Common myeloid progenitor, CD34-positive (primary cell): ENCODE measurements around the gene MOAP1.

Source experiments
- CTCF ChIA-PET: fragments of 350-600 bp; sonication (Branson Sonifier 250); formaldehyde crosslinking; loops from one replicate; lab custom pipeline; 2021; ENCODE audit warnings: antibody characterized with exemption; lab: Charles Lee
- POLR2A ChIA-PET: fragments of 350-600 bp; sonication (Branson Sonifier 250); formaldehyde crosslinking; loops from one replicate; lab custom pipeline; 2021; ENCODE audit warnings: antibody characterized with exemption; lab: Charles Lee
- DNase-seq, 3 donors: peaks; one replicate each; pipeline versions ENCODE4 v3.0.0 to v3.0.0-alpha.2; 2013
- H3K27ac ChIP-seq, 2 experiments: 1 replicate in 1 of 2; 2 replicates in 1 of 2; pipeline ENCODE4 v1.7.0; 2013; ENCODE audit warnings: inconsistent platforms in 2 of 2, low read length in 2 of 2, mild to moderate bottlenecking in 2 of 2, low read depth in 1 of 2, moderate library complexity in 1 of 2; ENCODE audit not compliant: severe bottlenecking in 2 of 2, insufficient read depth in 1 of 2, poor library complexity in 1 of 2
- H3K27me3 ChIP-seq, 5 experiments: replicated peaks in 2 of 5; 1 replicate in 3 of 5; 2 replicates in 2 of 5; pipeline versions ENCODE4 v1.6.1 to v1.7.0; 2013; ENCODE audit warnings: low read length in 4 of 5, mild to moderate bottlenecking in 2 of 5, moderate library complexity in 2 of 5, inconsistent platforms in 1 of 5; ENCODE audit not compliant: insufficient read depth in 5 of 5, control insufficient read depth in 4 of 5
- H3K36me3 ChIP-seq, 4 experiments: 1 replicate in 2 of 4; 2 replicates in 2 of 4; pipeline versions ENCODE4 v1.6.1 to v1.7.0; 2013; ENCODE audit warnings: low read length in 3 of 4, control low read depth in 1 of 4, mild to moderate bottlenecking in 1 of 4; ENCODE audit not compliant: control insufficient read depth in 4 of 4, insufficient read depth in 4 of 4
- H3K4me1 ChIP-seq, 4 experiments: 1 replicate in 3 of 4; 2 replicates in 1 of 4; pipeline versions ENCODE4 v1.6.1 to v1.7.1; 2013; ENCODE audit warnings: low read length in 3 of 4, mild to moderate bottlenecking in 3 of 4, control low read depth in 1 of 4, inconsistent platforms in 1 of 4, moderate library complexity in 1 of 4; ENCODE audit not compliant: control insufficient read depth in 4 of 4, insufficient read depth in 4 of 4; ENCODE audit errors: control extremely low read depth in 1 of 4
- H3K4me3 ChIP-seq, 7 experiments: 1 replicate in 4 of 7; 2 replicates in 3 of 7; pipeline versions ENCODE4 v1.5.1 to v1.7.0; 2013; ENCODE audit warnings: mild to moderate bottlenecking in 7 of 7, low read length in 6 of 7, moderate library complexity in 6 of 7, inconsistent platforms in 2 of 7, low read depth in 2 of 7, control low read depth in 1 of 7; ENCODE audit not compliant: insufficient read depth in 4 of 7, control insufficient read depth in 1 of 7; ENCODE audit errors: extremely low read depth in 1 of 7
- H3K9me3 ChIP-seq, 5 experiments: 1 replicate in 4 of 5; 2 replicates in 1 of 5; pipeline versions ENCODE4 v1.6.1 to v1.7.1; 2013; ENCODE audit warnings: low read length in 4 of 5, mild to moderate bottlenecking in 2 of 5, inconsistent platforms in 1 of 5, low read depth in 1 of 5, moderate library complexity in 1 of 5; ENCODE audit not compliant: control insufficient read depth in 4 of 5, insufficient read depth in 2 of 5; ENCODE audit errors: control extremely low read depth in 1 of 5
- WGBS: methylation state at CpG from one replicate; pipeline ENCODE4 v1.1.5; 2013; ENCODE audit not compliant: insufficient coverage; 5-methylcytosine and 5-hydroxymethylcytosine counted together

Gene MOAP1

GRCh38 chr14:93153121-93153520 is 31.6 kb downstream of the MOAP1 start:
- POLR2A ChIA-PET = no interaction called here

DNA sequence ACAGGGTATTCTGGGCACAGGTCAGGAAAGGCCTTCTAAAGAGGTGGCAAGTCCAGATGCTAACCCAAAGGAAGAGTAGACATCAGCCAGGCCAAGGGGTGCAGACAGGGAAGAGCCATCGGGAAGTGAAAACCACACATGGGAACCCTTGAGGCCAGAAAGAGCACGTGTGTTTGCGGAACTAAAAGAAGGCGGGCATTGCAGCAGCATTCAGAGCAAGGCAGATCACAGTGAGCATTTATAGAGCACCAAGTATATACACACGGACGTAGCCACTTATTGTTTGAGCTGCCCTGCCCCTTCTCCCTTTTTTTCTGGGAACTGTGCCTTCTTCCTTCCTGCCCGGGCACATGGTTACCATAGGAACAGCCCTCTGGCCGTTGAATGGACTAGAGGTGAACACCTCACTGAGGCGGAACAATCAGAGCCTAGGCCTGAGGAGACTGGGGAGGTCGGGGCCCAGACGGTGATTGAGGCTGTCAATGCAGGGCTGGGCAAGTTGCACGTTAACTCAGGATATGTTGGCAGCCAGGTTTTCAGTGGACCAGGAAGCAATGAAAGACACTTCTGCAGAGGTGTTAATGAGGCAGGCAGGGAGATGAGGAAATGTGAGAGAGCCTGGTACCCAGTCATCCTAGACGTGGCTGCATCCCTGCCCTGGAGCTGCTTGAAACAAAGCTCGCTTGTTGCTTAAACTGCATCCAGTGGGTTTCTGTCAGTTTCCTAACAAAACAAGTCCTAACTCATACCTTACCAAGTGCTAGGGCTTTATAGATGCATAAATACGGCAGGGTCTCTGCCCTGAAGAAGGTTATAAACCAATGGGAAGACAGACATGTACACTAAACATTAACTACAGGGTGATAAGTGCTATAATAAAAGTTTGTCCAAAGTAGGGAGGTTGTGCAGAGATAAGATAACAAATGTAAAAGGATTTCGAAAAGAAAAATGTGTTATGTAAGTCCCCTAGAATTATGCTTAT is 34.2 kb downstream of the MOAP1 start:
- H3K4me3 ChIP-seq = no peak overlapping the region
- no peaks in the 10 kb centered on the region for H3K36me3 ChIP-seq
- H3K27me3 ChIP-seq = no peaks in the 10 kb centered on the region
- no peaks in the 10 kb centered on the region for H3K9me3 ChIP-seq
- H3K27ac ChIP-seq = no peak overlapping the region
- POLR2A ChIA-PET = no interaction called here
- peaks cover 0 to 9% (median 0%) of the 10 kb centered on the region in 4 experiments for H3K4me1 ChIP-seq
- DNase-seq = no peak
- CTCF ChIA-PET = no interaction called here
- 57% methylated on average over 13 of the region's 16 CpGs for WGBS

More at GRCh38 chr14:93153121-93153520, 31.6 kb downstream of the MOAP1 start:
- no peaks in the 10 kb centered on the region for H3K36me3 ChIP-seq
- H3K4me3 ChIP-seq = no peak overlapping the region
- no peaks in the 10 kb centered on the region for H3K27me3 ChIP-seq
- CTCF ChIA-PET = interaction anchor here (1.0 to 2.3 kb wide), 2 partner anchors 20 to 39 kb away, joined by 3 to 6 read pairs; no protein-coding TSS in a partner anchor
- 100% methylated on average over 3 of the region's 7 CpGs for WGBS
- no peak overlapping the region for H3K27ac ChIP-seq
- no peaks in the 10 kb centered on the region for H3K9me3 ChIP-seq
- no peak for DNase-seq
- peaks cover 0 to 9% (median 0%) of the 10 kb centered on the region in 4 experiments for H3K4me1 ChIP-seq

- no peak overlapping the region for H3K4me3 ChIP-seq
- no peaks in the 10 kb centered on the region for H3K27me3 ChIP-seq
- H3K27ac ChIP-seq = no peak overlapping the region
- peaks cover 0 to 9% (median 0%) of the 10 kb centered on the region in 4 experiments for H3K4me1 ChIP-seq
- DNase-seq = no peak
- no peaks in the 10 kb centered on the region for H3K9me3 ChIP-seq
- WGBS = 89% methylated on average over 8 of the region's 8 CpGs
- no peaks in the 10 kb centered on the region for H3K36me3 ChIP-seq
- CTCF ChIA-PET = no interaction called here
- POLR2A ChIA-PET = no interaction called here
Measured at GRCh38 chr14:93148979-93149378, 35.7 kb downstream of the MOAP1 start.

GRCh38 chr14:93146119-93146518 is 38.6 kb downstream of the MOAP1 start:
- POLR2A ChIA-PET = no interaction called here
- 91% methylated on average over 9 of the region's 9 CpGs for WGBS
- CTCF ChIA-PET = interaction anchor here (0.7 to 4.6 kb wide), 3 partner anchors 14 to 32 kb away, joined by 4 to 20 read pairs (median 7); no protein-coding TSS in a partner anchor
- Histone ChIP-seq H3K9me3 (no peaks in the 10 kb centered on the region), H3K27ac (no peak overlapping the region), H3K27me3 (no peaks in the 10 kb centered on the region), H3K4me3 (no peak overlapping the region), H3K36me3 (no peaks in the 10 kb centered on the region), H3K4me1 (peaks cover 0 to 7% (median 0%) of the 10 kb centered on the region in 4 experiments)
- DNase-seq = no peak

GRCh38 chr14:93142854-93143652 is 41.6 kb downstream of the MOAP1 start:
- Histone ChIP-seq H3K9me3 (no peaks in the 10 kb centered on the region), H3K27me3 (no peaks in the 10 kb centered on the region), H3K27ac (no peak overlapping the region), H3K4me3 (no peak overlapping the region), H3K36me3 (no peaks in the 10 kb centered on the region), H3K4me1 (no peaks in the 10 kb centered on the region)
- ChIA-PET POLR2A (no interaction called here), CTCF (interaction anchor here (1.1 to 13.2 kb wide), 2 partner anchors 27 to 178 kb away, joined by 4 to 225 read pairs; partner anchors contain the start of gene ITPK1)
- WGBS = 78% methylated on average over 4 of the region's 13 CpGs
- DNase-seq = no peak

DNA sequence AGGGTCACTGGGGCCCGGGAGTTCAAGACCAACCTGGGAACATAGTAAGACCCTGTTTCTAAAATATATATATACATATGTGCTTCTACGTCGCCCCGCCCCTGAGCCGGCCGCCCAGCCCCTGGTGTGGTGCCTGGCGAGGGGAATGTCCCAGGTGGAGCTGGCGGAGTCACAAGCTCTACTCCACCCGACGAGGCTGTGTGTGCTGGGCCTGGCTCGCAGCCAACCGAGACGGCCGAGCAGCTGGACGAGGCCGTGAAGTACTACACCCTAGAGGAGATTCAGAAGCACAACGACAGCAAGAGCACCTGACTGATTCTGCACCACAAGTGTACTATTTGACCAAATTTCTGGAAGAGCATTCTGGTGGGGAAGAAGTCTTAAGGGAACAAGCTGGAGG is 46.8 kb downstream of the MOAP1 start:
- ChIA-PET POLR2A (no interaction called here), CTCF (interaction anchor here (0.8 to 13.2 kb wide), 9 partner anchors 19 to 186 kb away, joined by 3 to 225 read pairs (median 3); partner anchors contain the start of gene ITPK1)

More for the DNA sequence above, 46.8 kb downstream of the MOAP1 start:
- Histone ChIP-seq H3K9me3 (no peaks in the 10 kb centered on the region), H3K27me3 (no peaks in the 10 kb centered on the region), H3K4me3 (no peak overlapping the region), H3K4me1 (no peaks in the 10 kb centered on the region), H3K36me3 (no peaks in the 10 kb centered on the region), H3K27ac (no peak overlapping the region)
- 92% methylated on average over 16 of the region's 17 CpGs for WGBS
- DNase-seq = no peak
